Measurements from ENCODE around the gene JAZF1.
A peak's percentile ranks its signal among the peaks of the same experiment; 100 is the strongest.

JAZF1 gene

DNA sequence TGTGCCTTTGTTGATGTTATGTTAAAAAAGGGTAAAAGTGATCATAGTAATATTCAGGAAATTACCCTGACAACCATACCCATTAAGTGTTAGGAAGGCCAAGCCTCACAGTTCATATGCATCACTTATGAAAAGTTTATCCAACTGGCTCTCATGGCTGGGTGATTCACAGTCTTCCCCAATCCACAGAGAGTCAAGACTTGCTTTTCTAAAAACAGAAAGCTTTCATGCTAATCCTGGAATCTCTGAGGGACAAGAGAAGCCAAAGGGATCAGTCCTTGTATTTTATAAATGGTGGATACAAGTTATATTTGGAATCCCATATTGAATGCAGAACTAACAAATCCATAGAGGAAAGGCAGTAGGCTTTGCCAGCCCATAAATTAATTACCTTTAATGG, 218.3 kb downstream of the JAZF1 start:
- no peaks in the 10 kb centered on the region for H3K36me3 ChIP-seq (ENCODE audit: control insufficient read depth in 5 of 5, insufficient read depth in 5 of 5, low read length in 5 of 5)
- no peak overlapping the region for H3K9ac ChIP-seq (ENCODE audit: low read length in 5 of 5)
- H3K27me3 ChIP-seq (ENCODE audit: control insufficient read depth in 5 of 5, insufficient read depth in 4 of 5, low read length in 5 of 5) = no peaks in the 10 kb centered on the region
- no peak overlapping the region for H3K27ac ChIP-seq (ENCODE audit: low read depth, low read length)
- peaks cover 0 to 11% (median 8%) of the 10 kb centered on the region in 5 donors for H3K4me1 ChIP-seq (ENCODE audit: control insufficient read depth in 5 of 5, insufficient read depth in 5 of 5, low read length in 5 of 5)
- H3K9me3 ChIP-seq (ENCODE audit: control insufficient read depth in 5 of 5, low read length in 5 of 5) = no peaks in the 10 kb centered on the region
- no peak overlapping the region for H3K4me3 ChIP-seq (ENCODE audit: low read depth in 1 of 5, low read length in 5 of 5)

DNA sequence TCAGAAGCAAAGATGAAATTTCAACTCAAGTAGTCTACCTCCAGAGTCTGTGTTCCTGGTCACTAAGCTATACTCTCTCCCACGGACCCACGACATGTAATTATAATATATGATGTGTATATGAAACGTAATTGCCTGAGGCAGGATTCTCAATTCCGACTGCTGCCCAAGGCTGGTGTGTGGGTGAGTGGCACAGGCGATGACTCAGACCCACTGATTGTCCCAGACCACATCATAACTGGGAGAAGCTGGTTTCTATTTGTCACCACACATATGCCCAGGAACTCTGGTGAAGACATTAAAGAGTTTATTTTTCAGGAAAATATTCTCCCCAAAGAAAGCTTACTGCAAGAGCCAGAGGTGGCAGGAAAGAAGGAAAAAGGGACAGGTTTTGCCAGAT, 219.3 kb downstream of the JAZF1 start:
- H3K4me1 ChIP-seq (ENCODE audit: control insufficient read depth in 5 of 5, insufficient read depth in 5 of 5, low read length in 5 of 5) = peaks cover 0 to 11% (median 5%) of the 10 kb centered on the region in 5 donors
- H3K27me3 ChIP-seq (ENCODE audit: control insufficient read depth in 5 of 5, insufficient read depth in 4 of 5, low read length in 5 of 5) = no peaks in the 10 kb centered on the region
- H3K9ac ChIP-seq (ENCODE audit: low read length in 5 of 5) = no peak overlapping the region
- H3K27ac ChIP-seq (ENCODE audit: low read depth, low read length) = no peak overlapping the region
- no peak overlapping the region for H3K4me3 ChIP-seq (ENCODE audit: low read depth in 1 of 5, low read length in 5 of 5)
- H3K9me3 ChIP-seq (ENCODE audit: control insufficient read depth in 5 of 5, low read length in 5 of 5) = no peaks in the 10 kb centered on the region
- no peaks in the 10 kb centered on the region for H3K36me3 ChIP-seq (ENCODE audit: control insufficient read depth in 5 of 5, insufficient read depth in 5 of 5, low read length in 5 of 5)

GRCh38 chr7:27960415-27960814, 220.2 kb downstream of the JAZF1 start:
- H3K4me3 ChIP-seq (ENCODE audit: low read depth in 1 of 5, low read length in 5 of 5) = no peak overlapping the region
- no peak overlapping the region for H3K9ac ChIP-seq (ENCODE audit: low read length in 5 of 5)

DNA sequence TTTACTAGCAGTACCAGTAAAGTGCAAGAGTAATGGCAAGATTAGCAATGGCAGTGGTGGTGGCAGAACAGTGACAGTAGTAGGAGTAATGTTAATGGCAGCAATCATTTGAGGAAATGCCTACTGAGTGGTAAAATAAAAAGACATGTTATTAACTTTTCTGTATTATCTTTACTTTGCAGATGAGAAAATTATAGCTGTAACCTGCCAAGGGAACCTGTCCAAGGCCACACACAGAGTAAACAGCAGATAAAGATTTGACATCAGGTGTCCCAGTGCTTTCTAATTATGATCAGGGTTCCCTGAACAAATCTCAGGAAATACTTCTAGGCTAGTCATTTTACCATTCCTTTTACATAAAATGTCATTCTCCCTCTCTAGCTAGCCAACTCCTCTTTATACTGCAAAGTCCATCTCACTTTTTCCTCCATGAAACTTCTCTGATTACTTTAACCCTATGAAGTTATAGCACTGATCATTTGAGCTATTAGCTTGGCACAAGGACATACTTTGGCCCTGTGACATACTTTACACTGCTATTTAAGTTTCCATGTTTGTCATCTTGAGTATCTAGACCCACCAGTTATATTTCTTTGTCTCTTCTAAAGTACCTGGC, 221.6 kb downstream of the JAZF1 start:
- Histone ChIP-seq H3K9ac (ENCODE audit: low read length in 5 of 5) (no peak overlapping the region), H3K4me1 (ENCODE audit: control insufficient read depth in 5 of 5, insufficient read depth in 5 of 5, low read length in 5 of 5) (peaks cover 0 to 14% (median 0%) of the 10 kb centered on the region in 5 donors), H3K4me3 (ENCODE audit: low read depth in 1 of 5, low read length in 5 of 5) (no peak overlapping the region), H3K27me3 (ENCODE audit: control insufficient read depth in 5 of 5, insufficient read depth in 4 of 5, low read length in 5 of 5) (no peaks in the 10 kb centered on the region), H3K36me3 (ENCODE audit: control insufficient read depth in 5 of 5, insufficient read depth in 5 of 5, low read length in 5 of 5) (no peaks in the 10 kb centered on the region), H3K9me3 (ENCODE audit: control insufficient read depth in 5 of 5, low read length in 5 of 5) (no peaks in the 10 kb centered on the region), H3K27ac (ENCODE audit: low read depth, low read length) (no peak overlapping the region)

More at GRCh38 chr7:27960415-27960814, 220.2 kb downstream of the JAZF1 start:
- peaks cover 0 to 11% (median 0%) of the 10 kb centered on the region in 5 donors for H3K4me1 ChIP-seq (ENCODE audit: control insufficient read depth in 5 of 5, insufficient read depth in 5 of 5, low read length in 5 of 5)
- H3K36me3 ChIP-seq (ENCODE audit: control insufficient read depth in 5 of 5, insufficient read depth in 5 of 5, low read length in 5 of 5) = no peaks in the 10 kb centered on the region
- H3K27me3 ChIP-seq (ENCODE audit: control insufficient read depth in 5 of 5, insufficient read depth in 4 of 5, low read length in 5 of 5) = no peaks in the 10 kb centered on the region
- H3K9me3 ChIP-seq (ENCODE audit: control insufficient read depth in 5 of 5, low read length in 5 of 5) = no peaks in the 10 kb centered on the region
- no peak overlapping the region for H3K27ac ChIP-seq (ENCODE audit: low read depth, low read length)

GRCh38 chr7:27955596-27955995, 225.0 kb downstream of the JAZF1 start:
- H3K36me3 ChIP-seq (ENCODE audit: control insufficient read depth in 5 of 5, insufficient read depth in 5 of 5, low read length in 5 of 5) = no peaks in the 10 kb centered on the region
- no peaks in the 10 kb centered on the region for H3K27me3 ChIP-seq (ENCODE audit: control insufficient read depth in 5 of 5, insufficient read depth in 4 of 5, low read length in 5 of 5)

GRCh38 chr7:27955011-27955410, 225.6 kb downstream of the JAZF1 start:
- Histone ChIP-seq H3K36me3 (ENCODE audit: control insufficient read depth in 5 of 5, insufficient read depth in 5 of 5, low read length in 5 of 5) (no peaks in the 10 kb centered on the region), H3K4me3 (ENCODE audit: low read depth in 1 of 5, low read length in 5 of 5) (no peak overlapping the region), H3K27ac (ENCODE audit: low read depth, low read length) (no peak overlapping the region), H3K27me3 (ENCODE audit: control insufficient read depth in 5 of 5, insufficient read depth in 4 of 5, low read length in 5 of 5) (no peaks in the 10 kb centered on the region), H3K4me1 (ENCODE audit: control insufficient read depth in 5 of 5, insufficient read depth in 5 of 5, low read length in 5 of 5) (peaks cover 1 to 25% (median 9%) of the 10 kb centered on the region in 5 donors), H3K9ac (ENCODE audit: low read length in 5 of 5) (no peak overlapping the region), H3K9me3 (ENCODE audit: control insufficient read depth in 5 of 5, low read length in 5 of 5) (no peaks in the 10 kb centered on the region)

More at GRCh38 chr7:27955596-27955995, 225.0 kb downstream of the JAZF1 start:
- no peak overlapping the region for H3K9ac ChIP-seq (ENCODE audit: low read length in 5 of 5)
- no peak overlapping the region for H3K27ac ChIP-seq (ENCODE audit: low read depth, low read length)
- H3K9me3 ChIP-seq (ENCODE audit: control insufficient read depth in 5 of 5, low read length in 5 of 5) = no peaks in the 10 kb centered on the region
- peaks cover 1 to 30% (median 9%) of the 10 kb centered on the region in 5 donors for H3K4me1 ChIP-seq (ENCODE audit: control insufficient read depth in 5 of 5, insufficient read depth in 5 of 5, low read length in 5 of 5)
- H3K4me3 ChIP-seq (ENCODE audit: low read depth in 1 of 5, low read length in 5 of 5) = no peak overlapping the region

DNA sequence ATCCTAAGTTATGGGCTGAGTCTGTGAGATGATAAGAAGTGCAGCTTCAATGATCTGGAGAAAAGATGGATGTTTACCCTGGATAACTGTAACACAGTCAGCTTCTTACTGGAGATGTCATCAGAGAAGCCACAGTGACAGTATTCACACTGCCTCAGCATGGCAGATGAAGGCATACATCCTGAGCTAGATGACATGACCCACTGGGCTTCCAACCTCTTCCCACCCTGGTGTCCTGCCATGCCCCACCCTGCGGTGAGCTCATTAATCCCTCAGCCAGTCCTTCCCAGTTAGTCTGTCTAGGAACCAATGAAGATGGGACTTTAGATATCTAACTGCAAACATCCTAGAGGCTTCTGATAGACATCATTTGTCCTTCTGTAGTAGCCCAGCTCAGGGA, 226.8 kb downstream of the JAZF1 start:
- no peaks in the 10 kb centered on the region for H3K36me3 ChIP-seq (ENCODE audit: control insufficient read depth in 5 of 5, insufficient read depth in 5 of 5, low read length in 5 of 5)
- H3K4me1 ChIP-seq (ENCODE audit: control insufficient read depth in 5 of 5, insufficient read depth in 5 of 5, low read length in 5 of 5) = peaks cover 1 to 24% (median 9%) of the 10 kb centered on the region in 5 donors
- no peak overlapping the region for H3K4me3 ChIP-seq (ENCODE audit: low read depth in 1 of 5, low read length in 5 of 5)
- H3K9ac ChIP-seq (ENCODE audit: low read length in 5 of 5) = no peak overlapping the region
- no peaks in the 10 kb centered on the region for H3K27me3 ChIP-seq (ENCODE audit: control insufficient read depth in 5 of 5, insufficient read depth in 4 of 5, low read length in 5 of 5)
- no peak overlapping the region for H3K27ac ChIP-seq (ENCODE audit: low read depth, low read length)
- no peaks in the 10 kb centered on the region for H3K9me3 ChIP-seq (ENCODE audit: control insufficient read depth in 5 of 5, low read length in 5 of 5)

DNA sequence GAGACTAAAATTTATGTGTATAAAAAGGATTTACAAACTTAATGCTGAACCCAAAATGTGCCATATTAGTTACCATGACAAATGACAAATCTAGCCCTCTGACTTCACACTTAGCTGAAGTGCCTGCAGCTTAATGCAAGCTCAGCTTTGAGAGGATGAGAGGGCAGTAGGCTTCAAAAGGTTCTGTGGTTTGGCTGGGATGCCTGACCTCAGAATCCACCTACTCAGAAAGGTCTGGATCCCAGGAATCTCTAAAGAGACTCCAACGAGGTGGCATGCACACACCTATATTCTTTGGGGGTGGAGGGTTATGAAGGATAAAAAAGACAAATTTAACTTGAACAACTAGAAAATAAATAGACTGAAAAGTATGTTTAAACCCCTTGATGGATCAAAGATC, 227.2 kb downstream of the JAZF1 start:
- H3K4me1 ChIP-seq (ENCODE audit: control insufficient read depth in 5 of 5, insufficient read depth in 5 of 5, low read length in 5 of 5) = peaks cover 1 to 24% (median 9%) of the 10 kb centered on the region in 5 donors
- no peak overlapping the region for H3K4me3 ChIP-seq (ENCODE audit: low read depth in 1 of 5, low read length in 5 of 5)
- H3K36me3 ChIP-seq (ENCODE audit: control insufficient read depth in 5 of 5, insufficient read depth in 5 of 5, low read length in 5 of 5) = no peaks in the 10 kb centered on the region
- H3K27ac ChIP-seq (ENCODE audit: low read depth, low read length) = no peak overlapping the region
- no peaks in the 10 kb centered on the region for H3K27me3 ChIP-seq (ENCODE audit: control insufficient read depth in 5 of 5, insufficient read depth in 4 of 5, low read length in 5 of 5)
- H3K9me3 ChIP-seq (ENCODE audit: control insufficient read depth in 5 of 5, low read length in 5 of 5) = no peaks in the 10 kb centered on the region
- H3K9ac ChIP-seq (ENCODE audit: low read length in 5 of 5) = no peak overlapping the region

DNA sequence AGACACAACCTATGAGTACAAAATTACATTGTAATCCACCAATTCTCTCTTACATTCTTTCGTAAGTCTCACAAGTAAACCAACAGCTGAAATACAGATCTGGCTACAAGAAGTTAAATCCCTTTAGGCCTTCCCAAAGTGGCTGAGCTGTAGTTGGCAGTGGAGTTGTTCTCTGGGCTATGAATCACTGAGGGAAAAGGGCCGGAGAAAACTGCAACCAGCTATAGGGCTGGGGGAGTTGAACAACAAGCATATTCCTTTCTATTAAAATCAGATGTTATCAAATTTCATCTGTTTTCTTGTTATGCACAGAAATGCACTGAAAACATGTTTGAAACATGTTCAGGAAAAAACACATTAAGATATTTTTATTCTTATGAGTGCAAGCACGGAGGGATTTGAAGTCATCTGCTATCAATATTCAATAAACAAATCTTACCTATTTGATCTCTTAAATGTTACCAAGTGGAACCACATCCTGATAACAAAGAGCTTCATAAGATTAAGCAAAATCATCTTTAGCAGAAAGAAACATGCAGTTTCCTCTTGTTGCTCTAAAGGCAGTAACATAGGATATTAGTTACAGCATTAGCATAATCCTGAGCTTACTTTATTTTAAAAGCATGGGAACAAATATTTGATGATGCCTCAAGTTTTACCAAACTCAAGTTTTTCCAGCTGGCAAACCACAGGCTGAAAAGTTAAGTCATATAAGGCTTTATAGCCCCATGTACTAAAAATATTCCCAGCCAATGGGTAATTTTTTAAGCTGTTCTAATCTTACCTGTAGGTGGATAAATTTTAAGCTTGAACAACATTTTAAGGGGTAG, 227.9 kb downstream of the JAZF1 start:
- Histone ChIP-seq H3K27me3 (ENCODE audit: control insufficient read depth in 5 of 5, insufficient read depth in 4 of 5, low read length in 5 of 5) (no peaks in the 10 kb centered on the region), H3K27ac (ENCODE audit: low read depth, low read length) (peak overlapping the region; percentile 63), H3K9ac (ENCODE audit: low read length in 5 of 5) (no peak overlapping the region), H3K4me3 (ENCODE audit: low read depth in 1 of 5, low read length in 5 of 5) (no peak overlapping the region), H3K36me3 (ENCODE audit: control insufficient read depth in 5 of 5, insufficient read depth in 5 of 5, low read length in 5 of 5) (no peaks in the 10 kb centered on the region), H3K4me1 (ENCODE audit: control insufficient read depth in 5 of 5, insufficient read depth in 5 of 5, low read length in 5 of 5) (peaks cover 1 to 24% (median 9%) of the 10 kb centered on the region in 5 donors), H3K9me3 (ENCODE audit: control insufficient read depth in 5 of 5, low read length in 5 of 5) (no peaks in the 10 kb centered on the region)

DNA sequence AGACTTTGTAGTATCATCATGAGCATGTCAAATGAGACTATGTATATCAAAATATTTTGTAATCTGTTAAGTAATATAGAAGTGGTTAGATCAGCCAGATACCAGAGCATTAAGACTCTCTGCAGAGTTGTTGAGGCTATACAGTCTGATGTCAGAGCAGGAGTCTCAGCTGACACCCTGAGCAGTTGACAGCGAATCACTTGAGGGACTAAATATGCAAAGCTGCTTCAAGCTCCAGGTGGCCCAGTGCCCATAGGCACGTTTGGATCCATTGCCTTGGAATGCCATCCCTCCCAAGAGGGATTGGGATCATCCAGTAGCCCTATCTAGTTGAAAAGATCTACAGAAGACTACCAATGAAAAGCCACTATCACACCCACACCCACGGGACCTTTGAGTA, 230.5 kb downstream of the JAZF1 start:
- no peak overlapping the region for H3K27ac ChIP-seq (ENCODE audit: low read depth, low read length)
- peaks cover 1 to 21% (median 13%) of the 10 kb centered on the region in 5 donors for H3K4me1 ChIP-seq (ENCODE audit: control insufficient read depth in 5 of 5, insufficient read depth in 5 of 5, low read length in 5 of 5)
- no peak overlapping the region for H3K4me3 ChIP-seq (ENCODE audit: low read depth in 1 of 5, low read length in 5 of 5)
- H3K27me3 ChIP-seq (ENCODE audit: control insufficient read depth in 5 of 5, insufficient read depth in 4 of 5, low read length in 5 of 5) = no peaks in the 10 kb centered on the region
- no peaks in the 10 kb centered on the region for H3K36me3 ChIP-seq (ENCODE audit: control insufficient read depth in 5 of 5, insufficient read depth in 5 of 5, low read length in 5 of 5)
- no peaks in the 10 kb centered on the region for H3K9me3 ChIP-seq (ENCODE audit: control insufficient read depth in 5 of 5, low read length in 5 of 5)
- H3K9ac ChIP-seq (ENCODE audit: low read length in 5 of 5) = no peak overlapping the region
